GM12892 (cell line): ENCODE data around the gene SLC25A23.

Experiments
- POLR2A ChIP-seq: IDR thresholded peaks from 2 replicates; pipeline ENCODE4 v1.6.1; 2011; ENCODE audit warnings: low read depth, low read length, control low read depth
- POLR2AphosphoS5 ChIP-seq: IDR thresholded peaks from 2 replicates; pipeline ENCODE4 v1.6.1; 2011; ENCODE audit warnings: low read depth, low read length, control low read depth
- TAF1 ChIP-seq: IDR thresholded peaks from 2 replicates; pipeline ENCODE4 v1.6.1; 2011; ENCODE audit warnings: low read depth, mild to moderate bottlenecking, control low read depth, low read length, borderline replicate concordance

- no peak; the same call in 1 of the 2 replicates for TF ChIP-seq POLR2A
- TF ChIP-seq POLR2AphosphoS5: no peak
- no peak for TF ChIP-seq TAF1
These were observed 42.4 kb upstream of the SLC25A23 start, which contains the start of gene TUBB4A for GRCh38 chr19:6501740-6502648.
